ENCODE results near the gene DAB1.
"Not testable (repeated sequence)": the region's sequence is repeated elsewhere in the genome, so short reads cannot be mapped to it uniquely, and the experiment has no call there.

DAB1 gene

GRCh38 chr1:57353654-57354053, 70.2 kb downstream of the DAB1 start:
- DNase-seq: no peak

- no peak for DNase-seq
Measured at GRCh38 chr1:57350610-57351009, 73.2 kb downstream of the DAB1 start.

DNA sequence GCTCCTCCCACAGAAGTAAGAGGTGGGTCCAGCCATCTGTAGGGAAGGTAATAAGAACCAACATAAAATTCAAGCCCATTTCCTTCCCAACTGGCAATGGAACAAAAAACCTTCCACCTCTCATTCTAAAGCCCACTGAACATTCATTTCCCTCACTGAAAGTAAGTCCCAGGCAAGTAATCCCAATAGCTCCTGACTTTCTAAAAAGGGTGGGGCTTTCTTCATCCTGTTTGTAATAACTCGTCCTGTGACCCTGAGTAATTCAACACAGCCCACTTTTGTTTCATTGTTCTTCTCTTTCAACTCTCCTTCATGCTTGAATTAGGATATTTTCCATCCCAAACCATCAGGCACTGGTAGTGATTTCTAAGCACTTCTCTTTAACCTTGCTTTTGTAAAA, 74.9 kb downstream of the DAB1 start:
- no peak for DNase-seq

DNA sequence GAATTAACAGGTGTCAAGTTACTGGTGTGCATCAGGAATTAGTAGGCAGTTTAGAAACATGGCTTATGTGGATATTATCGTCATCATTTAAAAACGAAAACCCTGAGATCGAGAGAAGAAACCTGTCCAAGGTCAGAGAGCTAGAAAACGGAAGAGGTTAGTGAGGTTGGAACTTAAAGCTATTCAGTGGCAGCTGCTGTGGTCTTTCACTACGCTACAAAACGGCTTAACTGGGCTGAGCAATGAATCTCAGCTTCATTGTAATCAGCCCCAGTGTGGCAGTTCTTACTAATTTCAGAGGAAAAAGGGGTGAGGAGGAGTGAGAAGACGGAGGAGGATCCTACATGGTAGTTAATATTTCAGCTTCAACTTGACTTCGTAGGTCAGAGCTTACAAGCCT, 77.9 kb downstream of the DAB1 start:
- DNase-seq: no peak

- no peak for DNase-seq
Measured at GRCh38 chr1:57344265-57344664, 79.6 kb downstream of the DAB1 start.

DNA sequence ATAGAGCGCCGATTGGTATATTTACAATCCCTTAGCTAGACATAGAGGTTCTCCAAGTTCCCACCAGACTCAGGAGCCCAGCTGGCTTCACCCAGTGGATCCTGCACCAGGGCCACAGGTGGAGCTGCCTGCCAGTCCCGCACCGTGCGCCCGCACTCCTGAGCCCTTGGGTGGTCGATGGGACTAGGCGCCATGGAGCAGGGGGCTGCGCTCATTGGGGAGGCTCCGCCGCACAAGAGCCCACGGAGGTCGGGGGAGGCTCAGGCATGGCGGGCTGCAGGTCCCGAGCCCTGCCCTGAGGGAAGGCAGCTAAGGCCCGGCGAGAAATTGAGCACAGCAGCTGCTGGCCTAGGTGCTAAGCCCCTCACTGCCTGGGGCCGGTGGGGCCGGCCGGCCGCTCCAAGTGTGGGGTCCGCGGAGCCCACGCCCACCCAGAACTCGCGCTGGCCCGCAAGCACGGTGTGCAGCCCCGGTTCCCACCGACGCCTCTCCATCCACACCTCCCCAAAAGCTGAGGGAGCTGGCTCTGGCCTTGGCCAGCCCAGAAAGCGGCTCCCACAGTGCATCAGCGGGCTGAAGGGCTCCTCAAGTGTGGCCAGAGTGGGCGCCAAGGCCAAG, 80.5 kb downstream of the DAB1 start:
- DNase-seq: not testable (repeated sequence)

DNA sequence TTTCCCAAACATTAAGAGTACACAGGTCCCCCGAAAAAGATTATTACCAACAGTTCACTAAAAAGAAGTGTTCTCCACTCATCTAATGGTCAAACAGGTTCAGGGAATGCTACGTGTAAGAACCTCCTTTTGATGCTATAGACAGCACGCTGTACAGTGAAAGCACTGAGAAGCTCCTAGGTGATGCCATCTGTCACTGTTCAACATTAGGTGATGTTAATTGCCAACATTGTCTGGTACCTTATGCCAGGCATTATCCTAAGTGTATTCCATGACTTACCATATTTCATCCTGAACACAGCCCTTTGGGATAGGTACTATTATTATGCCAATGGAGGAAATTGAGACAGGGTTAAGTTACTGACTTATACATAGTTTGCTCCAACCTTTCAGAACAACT, 82.1 kb downstream of the DAB1 start:
- DNase-seq: no peak

GRCh38 chr1:57340334-57341070, 83.4 kb downstream of the DAB1 start:
- no peak for DNase-seq

- DNase-seq: no peak
Measured at GRCh38 chr1:57337623-57338022, 86.2 kb downstream of the DAB1 start.

DNA sequence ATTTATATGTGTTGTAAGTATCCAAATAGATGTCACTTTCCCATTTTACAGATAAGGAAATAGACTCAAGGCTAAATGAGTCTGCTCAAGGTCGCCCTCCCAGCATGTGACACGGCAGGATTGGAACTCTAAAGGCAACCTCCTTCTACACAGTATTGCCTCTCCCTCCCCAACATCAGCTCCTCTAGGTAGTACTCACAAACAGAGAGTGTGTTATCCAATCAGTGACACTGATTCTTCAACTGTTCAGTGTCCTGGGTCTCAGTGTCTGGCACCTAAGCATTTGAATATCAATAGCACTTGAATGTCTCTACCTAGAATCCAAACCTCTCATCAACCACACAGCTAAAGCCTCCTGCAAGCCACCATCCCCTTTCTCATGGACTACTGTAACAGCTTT, 87.1 kb downstream of the DAB1 start:
- DNase-seq: no peak

DNA sequence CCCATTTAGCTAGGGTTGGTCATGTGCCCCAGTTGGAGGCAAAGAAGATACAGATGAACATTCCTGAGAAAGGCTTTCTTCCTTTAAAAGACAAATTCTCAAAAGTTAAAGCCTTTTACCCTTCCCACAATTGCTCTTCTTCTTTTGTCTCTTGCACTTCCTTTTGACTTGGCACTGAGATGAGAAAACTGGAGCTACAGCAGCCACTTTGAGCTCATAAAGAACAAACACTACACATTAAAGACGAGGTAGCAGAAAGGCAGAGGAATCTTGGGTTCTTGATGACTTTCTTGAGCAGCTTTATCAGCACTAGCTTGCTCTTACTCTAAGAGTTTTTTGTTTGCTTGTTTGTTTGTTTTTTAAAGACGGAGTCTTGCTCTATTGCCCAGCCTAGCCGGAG, 92.2 kb downstream of the DAB1 start:
- no peak for DNase-seq

DNA sequence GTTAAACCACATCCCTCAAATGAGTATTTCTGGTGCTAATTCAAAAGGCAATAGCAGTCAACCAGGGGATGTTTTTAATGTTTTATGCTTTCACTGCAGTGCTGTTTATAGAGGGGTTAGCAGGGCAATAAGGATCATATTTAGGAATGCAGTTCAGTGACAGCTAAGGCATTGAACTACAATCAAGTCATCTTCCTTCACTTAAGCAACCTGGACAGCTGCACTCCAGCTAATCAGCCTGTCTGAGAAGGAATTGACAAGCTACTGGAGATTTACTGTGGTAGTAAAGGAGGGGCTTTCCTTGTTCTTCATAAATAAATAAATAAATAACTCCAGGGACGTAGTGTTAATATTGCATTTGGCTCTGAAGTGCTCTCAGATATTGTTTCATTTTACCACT, 93.9 kb downstream of the DAB1 start:
- DNase-seq: no peak

- no peak for DNase-seq
Measured at GRCh38 chr1:57329001-57329527, 94.8 kb downstream of the DAB1 start.

DNA sequence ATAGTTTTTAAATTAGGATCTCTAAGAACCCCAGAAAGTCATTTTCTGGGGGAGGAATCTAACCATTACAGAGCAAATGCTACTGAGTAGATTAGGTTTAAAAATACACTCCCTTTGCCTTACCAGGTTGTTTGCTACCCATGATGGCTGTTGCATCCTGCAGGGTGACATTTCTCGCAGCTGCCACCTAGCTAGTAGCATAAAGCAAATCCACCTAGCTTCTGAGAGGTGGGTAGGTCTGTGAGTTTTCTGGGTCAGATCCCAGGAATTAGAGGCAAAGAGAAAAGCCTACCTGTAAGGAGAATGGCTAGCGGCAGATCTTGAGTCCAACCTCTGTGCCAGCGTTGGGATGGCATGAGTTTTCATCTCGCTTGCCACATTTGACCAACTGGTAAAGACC, 95.9 kb downstream of the DAB1 start:
- no peak for DNase-seq

DNA sequence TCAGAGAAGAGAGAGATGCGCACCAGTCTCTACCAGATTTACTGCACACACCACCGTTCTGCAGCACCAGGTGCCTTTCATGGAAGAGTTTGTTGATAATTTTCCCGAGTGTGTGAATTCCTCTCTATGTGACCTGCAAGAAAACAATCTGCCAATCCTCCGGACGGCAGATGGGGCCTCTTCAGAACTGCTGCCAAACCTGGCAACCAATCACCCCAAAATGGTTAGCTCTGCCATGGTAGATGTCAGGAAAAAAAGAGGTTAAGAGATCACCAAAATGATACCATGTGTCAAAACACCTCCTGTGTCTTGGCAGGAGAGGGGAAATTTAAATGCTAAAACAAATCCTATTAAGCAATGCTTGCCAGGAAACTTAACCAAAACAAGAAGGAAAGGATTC, 96.5 kb downstream of the DAB1 start:
- DNase-seq: no peak

- DNase-seq: no peak
Measured at GRCh38 chr1:57325536-57325935, 98.3 kb downstream of the DAB1 start.

GRCh38 chr1:57325117-57325516, 98.7 kb downstream of the DAB1 start:
- no peak for DNase-seq

DNA sequence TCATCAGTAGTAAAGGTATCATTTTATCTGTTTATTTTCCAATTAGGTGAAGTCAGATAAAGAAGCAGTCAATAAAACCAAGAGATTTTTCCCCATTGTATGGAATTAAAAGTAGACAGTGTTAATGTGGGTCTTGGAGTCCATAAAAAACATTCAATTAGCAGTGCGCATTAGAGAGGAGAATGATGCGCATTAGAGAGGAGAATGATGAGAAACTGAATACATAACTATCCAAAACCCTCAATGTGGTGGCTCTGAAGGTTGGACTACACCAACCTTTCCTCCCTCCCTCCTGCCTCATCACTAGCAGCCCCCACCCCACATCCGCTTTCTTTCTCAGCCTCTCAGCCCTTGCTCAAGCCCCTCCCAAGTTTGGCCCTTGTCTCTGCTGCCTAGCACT, 99.5 kb downstream of the DAB1 start:
- no peak for DNase-seq

DNA sequence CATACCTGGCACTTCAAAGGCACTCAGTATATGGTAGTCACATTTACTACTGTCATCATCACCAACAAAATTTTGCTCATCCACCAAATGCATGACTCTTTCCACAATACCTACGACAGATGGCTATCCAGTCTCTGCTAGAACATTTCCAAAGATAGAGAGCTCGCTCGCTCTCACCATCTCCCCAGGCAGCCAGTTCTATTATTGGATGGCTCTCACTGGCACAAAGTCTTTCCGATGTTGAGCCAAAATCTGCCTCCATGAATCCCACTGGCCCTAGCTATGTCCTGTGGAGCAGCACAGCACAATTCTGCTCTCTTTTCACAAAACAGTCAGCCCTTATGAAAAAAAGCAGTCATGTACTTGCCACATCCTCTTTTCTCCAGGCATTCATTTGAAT, 102.1 kb downstream of the DAB1 start:
- no peak for DNase-seq

GRCh38 chr1:57319791-57320190, 104.1 kb downstream of the DAB1 start:
- no peak for DNase-seq

GRCh38 chr1:57319165-57319564, 104.7 kb downstream of the DAB1 start:
- no peak for DNase-seq

DNA sequence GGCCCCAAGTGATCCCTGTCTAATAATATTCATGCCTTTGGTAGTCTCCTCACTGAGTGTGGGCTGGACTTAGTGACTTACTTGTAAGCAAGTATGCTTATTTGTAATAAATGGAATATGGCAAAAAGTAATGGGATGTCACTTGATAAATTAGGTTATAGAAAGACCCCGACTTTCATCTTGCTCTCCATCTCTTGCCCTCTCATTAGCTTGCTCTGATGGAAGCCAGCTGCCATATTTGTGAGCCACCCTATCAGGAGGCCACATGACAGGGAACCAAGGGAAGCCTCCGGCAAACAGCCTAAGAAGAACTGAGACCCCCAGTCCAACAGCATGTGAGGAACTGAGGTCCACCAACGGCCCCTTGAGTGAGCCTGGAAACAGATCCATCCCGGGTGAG, 107.0 kb downstream of the DAB1 start:
- DNase-seq: no peak

- no peak for DNase-seq
Measured at GRCh38 chr1:57316291-57316690, 107.6 kb downstream of the DAB1 start.

GRCh38 chr1:57312869-57313268, 111.0 kb downstream of the DAB1 start:
- DNase-seq: no peak

GRCh38 chr1:57311411-57311810, 112.4 kb downstream of the DAB1 start:
- DNase-seq: no peak

Measured in NCI-H1092 treated with DMSO at 0.1 percent for 48 hours (cell line).